ENCODE measurements around the gene C1QL3.

DNA sequence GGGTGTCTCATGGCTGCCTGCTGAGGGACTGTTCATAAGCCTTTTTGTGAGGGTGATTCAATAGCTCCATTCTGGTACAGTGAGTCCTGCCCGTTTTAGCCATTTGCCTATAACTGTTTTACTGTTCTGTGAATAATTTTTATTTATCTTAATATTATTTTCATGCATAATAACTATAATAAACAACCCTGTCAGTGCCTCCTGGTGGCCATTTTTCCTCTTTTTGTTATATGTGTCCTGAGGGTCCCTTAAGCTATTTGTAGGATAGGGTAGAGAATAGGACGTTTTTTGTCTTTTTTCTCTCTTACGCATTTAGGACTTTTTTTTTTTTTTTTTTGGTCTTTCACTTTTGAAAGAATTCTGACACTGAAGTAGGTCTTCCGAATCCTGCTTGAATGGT is 2.9 kb downstream of the C1QL3 start:
- TF ChIP-seq, protein P1, sequence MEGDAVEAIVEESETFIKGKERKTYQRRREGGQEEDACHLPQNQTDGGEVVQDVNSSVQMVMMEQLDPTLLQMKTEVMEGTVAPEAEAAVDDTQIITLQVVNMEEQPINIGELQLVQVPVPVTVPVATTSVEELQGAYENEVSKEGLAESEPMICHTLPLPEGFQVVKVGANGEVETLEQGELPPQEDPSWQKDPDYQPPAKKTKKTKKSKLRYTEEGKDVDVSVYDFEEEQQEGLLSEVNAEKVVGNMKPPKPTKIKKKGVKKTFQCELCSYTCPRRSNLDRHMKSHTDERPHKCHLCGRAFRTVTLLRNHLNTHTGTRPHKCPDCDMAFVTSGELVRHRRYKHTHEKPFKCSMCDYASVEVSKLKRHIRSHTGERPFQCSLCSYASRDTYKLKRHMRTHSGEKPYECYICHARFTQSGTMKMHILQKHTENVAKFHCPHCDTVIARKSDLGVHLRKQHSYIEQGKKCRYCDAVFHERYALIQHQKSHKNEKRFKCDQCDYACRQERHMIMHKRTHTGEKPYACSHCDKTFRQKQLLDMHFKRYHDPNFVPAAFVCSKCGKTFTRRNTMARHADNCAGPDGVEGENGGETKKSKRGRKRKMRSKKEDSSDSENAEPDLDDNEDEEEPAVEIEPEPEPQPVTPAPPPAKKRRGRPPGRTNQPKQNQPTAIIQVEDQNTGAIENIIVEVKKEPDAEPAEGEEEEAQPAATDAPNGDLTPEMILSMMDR (IDR thresholded peaks at IDR 0.05; ENCODE audit: borderline replicate concordance, extremely low read depth, low read length, poor library complexity, severe bottlenecking), result no peak
- TF ChIP-seq EZH2 (IDR thresholded peaks at IDR 0.05; ENCODE audit: borderline replicate concordance, low read depth, low read length, severe bottlenecking), result no peak
